Suprapubic skin (tissue), 4 donors: Measurements from ENCODE around the gene CDADC1. TPM values are rescaled to one million over a fixed set of nuclear protein-coding genes. Genes with fewer than 3 reads are reported as not detected.

Experiments used
- DNase-seq, 2 donors: peaks; one replicate each; pipeline ENCODE4 v3.0.0-alpha.2; 2019; ENCODE audit warnings: low spot score in 2 of 2
- H3K27ac ChIP-seq: fragments of 200-600 bp; sonication (generic); one replicate; pipeline ENCODE4 v1.5.1; 2019
- H3K27me3 ChIP-seq: fragments of 200-600 bp; sonication (generic); one replicate; pipeline ENCODE4 v1.5.1; 2019
- H3K36me3 ChIP-seq: fragments of 200-600 bp; sonication (generic); one replicate; pipeline ENCODE4 v1.5.1; 2019
- H3K4me1 ChIP-seq: fragments of 200-600 bp; sonication (generic); one replicate; pipeline ENCODE4 v1.5.1; 2019
- H3K4me3 ChIP-seq: fragments of 200-600 bp; sonication (generic); one replicate; pipeline ENCODE4 v1.5.1; 2019; ENCODE audit warnings: mild to moderate bottlenecking
- H3K9me3 ChIP-seq: fragments of 200-600 bp; sonication (generic); one replicate; pipeline ENCODE4 v1.5.1; 2019
- EP300 ChIP-seq: sonication (generic); formaldehyde crosslinking; IDR thresholded peaks from one replicate; pipeline ENCODE4 v1.6.1; 2017; ENCODE audit warnings: antibody characterized with exemption
- POLR2A ChIP-seq, 2 donors: fragments of 450-650 bp; IDR thresholded peaks; one replicate each; pipeline ENCODE4 v1.6.1; 2017; ENCODE audit warnings: antibody characterized with exemption in 2 of 2, mild to moderate bottlenecking in 2 of 2, moderate library complexity in 2 of 2
- POLR2AphosphoS5 ChIP-seq, 3 donors: sonication (generic); formaldehyde crosslinking; IDR thresholded peaks; one replicate each; pipeline ENCODE4 v1.6.1; 2017; ENCODE audit warnings: antibody characterized with exemption in 3 of 3
- WGBS: methylation state at CpG from one replicate; pipeline ENCODE4 v1.1.5; 2018; 5-methylcytosine and 5-hydroxymethylcytosine counted together
- total RNA-seq, 4 donors: library from RNA; depleted of rRNA; stranded (reverse); fragments of >200 nt; gene quantifications; one replicate each; pipeline ENCODE4 v1.1.0, GENCODE V29; 2016
- TF ChIP-seq, protein P1 (sequence below), 2 donors: fragments of 200-600 bp in 1 of 2; fragments of 450-650 bp in 1 of 2; sonication (generic) in 1 of 2; IDR thresholded peaks; one replicate each; pipeline ENCODE4 v1.5.1; 2016 to 2019; ENCODE audit warnings: antibody characterized with exemption in 2 of 2, mild to moderate bottlenecking in 1 of 2, moderate library complexity in 1 of 2

Gene CDADC1
- total RNA-seq, 4 donors from 2014 or later: 1.2 to 4.2 (median 3.1) TPM

DNA sequence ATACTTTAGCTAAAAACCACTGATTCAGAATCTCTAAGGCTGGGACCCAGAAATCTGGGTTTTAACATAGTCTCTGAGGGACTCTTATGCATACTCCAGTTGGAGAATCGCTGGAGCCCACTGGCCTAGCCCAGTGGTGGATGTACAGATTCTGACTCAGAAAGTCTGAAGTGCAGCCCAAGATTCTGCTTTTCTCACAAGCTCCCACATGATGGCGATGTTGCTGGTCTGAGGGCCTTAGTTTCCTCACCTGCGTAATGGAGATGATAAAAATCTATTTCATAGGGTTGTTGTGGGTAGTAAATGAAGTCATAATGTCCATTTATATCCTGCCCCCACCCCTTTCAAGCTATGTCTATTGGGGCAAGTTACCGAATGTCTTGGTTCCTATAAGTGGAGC, 7.7 kb upstream of the CDADC1 start:
- 49% methylated on average over 4 of the region's 4 CpGs for WGBS
- H3K9me3 ChIP-seq: no peaks in the 10 kb centered on the region
- no peak for DNase-seq
- H3K36me3 ChIP-seq: no peaks in the 10 kb centered on the region
- no peak overlapping the region for H3K27ac ChIP-seq
- no peaks in the 10 kb centered on the region for H3K4me1 ChIP-seq
- no peaks in the 10 kb centered on the region for H3K27me3 ChIP-seq
- TF ChIP-seq, protein P1, sequence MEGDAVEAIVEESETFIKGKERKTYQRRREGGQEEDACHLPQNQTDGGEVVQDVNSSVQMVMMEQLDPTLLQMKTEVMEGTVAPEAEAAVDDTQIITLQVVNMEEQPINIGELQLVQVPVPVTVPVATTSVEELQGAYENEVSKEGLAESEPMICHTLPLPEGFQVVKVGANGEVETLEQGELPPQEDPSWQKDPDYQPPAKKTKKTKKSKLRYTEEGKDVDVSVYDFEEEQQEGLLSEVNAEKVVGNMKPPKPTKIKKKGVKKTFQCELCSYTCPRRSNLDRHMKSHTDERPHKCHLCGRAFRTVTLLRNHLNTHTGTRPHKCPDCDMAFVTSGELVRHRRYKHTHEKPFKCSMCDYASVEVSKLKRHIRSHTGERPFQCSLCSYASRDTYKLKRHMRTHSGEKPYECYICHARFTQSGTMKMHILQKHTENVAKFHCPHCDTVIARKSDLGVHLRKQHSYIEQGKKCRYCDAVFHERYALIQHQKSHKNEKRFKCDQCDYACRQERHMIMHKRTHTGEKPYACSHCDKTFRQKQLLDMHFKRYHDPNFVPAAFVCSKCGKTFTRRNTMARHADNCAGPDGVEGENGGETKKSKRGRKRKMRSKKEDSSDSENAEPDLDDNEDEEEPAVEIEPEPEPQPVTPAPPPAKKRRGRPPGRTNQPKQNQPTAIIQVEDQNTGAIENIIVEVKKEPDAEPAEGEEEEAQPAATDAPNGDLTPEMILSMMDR (IDR thresholded peaks at IDR 0.05): no peak
- TF ChIP-seq EP300 (no peak), POLR2AphosphoS5 (IDR thresholded peaks at IDR 0.05) (no peak), POLR2A (IDR thresholded peaks at IDR 0.05) (no peak)
- H3K4me3 ChIP-seq: no peak overlapping the region

- Histone ChIP-seq H3K9me3 (no peaks in the 10 kb centered on the region), H3K27ac (no peak overlapping the region), H3K4me1 (no peaks in the 10 kb centered on the region), H3K27me3 (no peaks in the 10 kb centered on the region), H3K36me3 (no peaks in the 10 kb centered on the region), H3K4me3 (no peak overlapping the region)
- no peak for DNase-seq
- TF ChIP-seq, protein P1 (IDR thresholded peaks at IDR 0.05): no peak
- 84% methylated on average over 7 of the region's 7 CpGs for WGBS
Observed at GRCh38 chr13:49241296-49241695, 6.4 kb upstream of the CDADC1 start.

GRCh38 chr13:49245101-49245500, 2.6 kb upstream of the CDADC1 start:
- DNase-seq: no peak
- H3K4me1 ChIP-seq: peaks cover 20% of the 10 kb centered on the region
- H3K27me3 ChIP-seq: no peaks in the 10 kb centered on the region
- no peak for TF ChIP-seq EP300
- TF ChIP-seq POLR2A (IDR thresholded peaks at IDR 0.05): no peak
- TF ChIP-seq POLR2AphosphoS5 (IDR thresholded peaks at IDR 0.05): no peak
- TF ChIP-seq, protein P1 (IDR thresholded peaks at IDR 0.05): no peak
- H3K9me3 ChIP-seq: no peaks in the 10 kb centered on the region
- no peak overlapping the region for H3K4me3 ChIP-seq
- H3K36me3 ChIP-seq: peaks cover under 1% of the 10 kb centered on the region
- no peak overlapping the region for H3K27ac ChIP-seq

- peak overlapping the region; percentile 93 for H3K27ac ChIP-seq
- H3K4me1 ChIP-seq: peaks cover 20% of the 10 kb centered on the region
- peak in 1 of 2 donors; percentile 83 for DNase-seq
- TF ChIP-seq EP300 (no peak), POLR2A (IDR thresholded peaks at IDR 0.05) (no peak), POLR2AphosphoS5 (IDR thresholded peaks at IDR 0.05) (no peak)
- TF ChIP-seq, protein P1 (IDR thresholded peaks at IDR 0.05): no peak
- H3K36me3 ChIP-seq: peaks cover 6% of the 10 kb centered on the region
- no peaks in the 10 kb centered on the region for H3K9me3 ChIP-seq
- H3K27me3 ChIP-seq: no peaks in the 10 kb centered on the region
- WGBS: 23% methylated on average over 4 of the region's 4 CpGs
- H3K4me3 ChIP-seq: peak overlapping the region; percentile 98
Observed at GRCh38 chr13:49246850-49247642, 679 bp upstream of the CDADC1 start.

GRCh38 chr13:49248622-49249002, 887 bp downstream of the CDADC1 start:
- H3K27ac ChIP-seq: peak overlapping the region; percentile 93
- TF ChIP-seq EP300 (no peak), POLR2AphosphoS5 (IDR thresholded peaks at IDR 0.05) (no peak), POLR2A (IDR thresholded peaks at IDR 0.05) (no peak)
- TF ChIP-seq, protein P1 (IDR thresholded peaks at IDR 0.05): no peak
- 3% methylated on average over 6 of the region's 6 CpGs for WGBS
- peak overlapping the region; percentile 98 for H3K4me3 ChIP-seq
- H3K36me3 ChIP-seq: peaks cover 7% of the 10 kb centered on the region
- DNase-seq: no peak
- H3K4me1 ChIP-seq: peaks cover 20% of the 10 kb centered on the region
- H3K27me3 ChIP-seq: no peaks in the 10 kb centered on the region
- H3K9me3 ChIP-seq: no peaks in the 10 kb centered on the region
